SH-SY5Y (cell line): ENCODE results near the gene RAB8A.

Experiments
- GATA2 ChIP-seq: IDR thresholded peaks from 2 replicates; pipeline ENCODE4 v1.6.1; 2011; ENCODE audit warnings: mild to moderate bottlenecking, low read depth, low read length
- GATA3 ChIP-seq: IDR thresholded peaks from 2 replicates; pipeline ENCODE4 v1.6.1; 2011; ENCODE audit warnings: low read depth, mild to moderate bottlenecking, low read length, moderate library complexity

DNA sequence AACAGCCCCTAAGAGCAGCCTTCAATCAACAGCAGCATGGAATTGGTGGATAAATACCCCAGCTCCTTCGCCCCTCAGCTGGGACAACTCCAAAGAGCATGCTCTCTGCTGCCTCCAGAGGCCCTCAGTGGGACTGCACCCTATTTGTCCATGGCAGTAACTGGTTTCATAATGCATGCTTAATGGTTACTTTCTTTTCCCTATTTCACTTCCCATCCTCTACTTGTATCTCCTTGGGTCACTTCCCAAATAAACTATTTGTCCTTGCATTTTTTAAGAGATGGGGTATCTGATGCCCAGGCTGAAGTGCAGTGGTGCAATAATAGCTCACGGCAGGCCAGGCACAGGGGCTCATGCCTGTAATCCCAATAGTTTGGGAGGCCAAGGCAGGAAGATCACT lies 48.9 kb upstream of the RAB8A start:
- TF ChIP-seq GATA2, result no peak
- TF ChIP-seq GATA3, result no peak
